Measurements from ENCODE around the gene HNRNPH3. TPM values are rescaled to one million over a fixed set of nuclear protein-coding genes. Genes with fewer than 3 reads are reported as not detected.

The HNRNPH3 gene
- total RNA-seq, 1 donor from 2014 or later, result 90.1 TPM

DNA sequence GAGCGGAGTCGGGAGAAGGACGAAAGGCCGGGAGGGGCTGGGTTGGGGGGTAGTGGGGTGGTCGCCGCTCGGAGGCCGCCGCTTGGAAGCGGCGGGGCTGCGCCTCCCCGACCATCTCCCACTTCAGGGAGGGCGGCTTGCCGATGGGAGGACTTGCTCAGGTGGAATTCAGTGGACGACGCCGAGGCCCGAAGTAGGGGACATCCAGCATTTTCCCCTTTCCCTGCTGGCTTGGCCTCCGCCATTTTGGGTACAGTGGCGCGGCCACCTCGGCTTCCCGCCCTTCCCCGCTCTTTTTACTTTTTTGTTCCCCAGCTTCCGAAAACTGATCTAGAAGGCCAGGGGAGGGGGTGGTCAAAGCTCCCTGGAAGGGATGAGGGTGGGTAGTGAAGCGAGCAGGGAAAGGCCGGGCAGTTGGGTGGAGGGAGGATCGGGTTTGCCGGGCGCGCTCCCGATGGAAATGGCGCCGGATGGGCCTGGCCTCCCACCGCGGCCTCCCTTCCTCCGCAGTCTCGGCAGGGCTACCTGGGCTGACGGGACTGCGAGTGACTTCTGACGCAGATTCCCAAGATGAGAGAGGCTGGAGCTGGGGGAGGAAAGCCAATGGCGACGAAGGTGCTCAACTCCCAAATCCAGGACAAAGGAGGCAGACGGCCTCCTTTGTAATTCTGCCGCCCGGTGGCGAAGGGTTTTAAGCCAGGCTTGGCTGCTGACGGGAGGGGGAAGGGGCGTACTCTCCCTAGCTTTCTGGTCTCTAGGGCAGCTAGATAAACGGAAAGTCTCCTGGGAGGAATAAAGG lies 594 bp downstream of the HNRNPH3 start, which contains the start of gene PBLD:
PBLD (minus strand) TSS at position 670 of the 799 bp plus-strand sequence. CDS start 26,084 bp downstream, outside the sequence.
- no peaks in the 10 kb centered on the region for H3K27me3 Mint-ChIP-seq (ENCODE audit: low read depth, unreplicated experiment)
- Histone ChIP-seq H3K9me3 (ENCODE audit: insufficient read depth, low read depth, low read length) (no peaks in the 10 kb centered on the region), H3K27ac (ENCODE audit: low read depth, low read length) (peak within 1 kb of the TSS; percentile 97), H3K27me3 (ENCODE audit: insufficient read depth, low read length) (no peaks in the 10 kb centered on the region), H3K4me2 (ENCODE audit: low read length) (peak within 1 kb of the TSS; percentile 89), H3K4me3 (ENCODE audit: insufficient read depth, low read depth, low read length) (peak within 1 kb of the TSS; percentile 78), H3K9ac (ENCODE audit: low read length) (peak within 1 kb of the TSS; percentile 100), H3K4me1 (ENCODE audit: insufficient read depth, low read length) (peaks cover 39% of the 10 kb centered on the region), H3K79me2 (ENCODE audit: insufficient read depth, low read length) (peaks cover 62% of the 10 kb centered on the region), H2AFZ (ENCODE audit: low read depth, low read length) (no peak within 1 kb of the TSS), H4K20me1 (ENCODE audit: insufficient read depth, low read length) (peaks cover 47% of the 10 kb centered on the region), H3K36me3 (ENCODE audit: insufficient read depth, low read length) (peaks cover 9% of the 10 kb centered on the region)
- no peak for FAIRE-seq
- TF ChIP-seq, protein P1, sequence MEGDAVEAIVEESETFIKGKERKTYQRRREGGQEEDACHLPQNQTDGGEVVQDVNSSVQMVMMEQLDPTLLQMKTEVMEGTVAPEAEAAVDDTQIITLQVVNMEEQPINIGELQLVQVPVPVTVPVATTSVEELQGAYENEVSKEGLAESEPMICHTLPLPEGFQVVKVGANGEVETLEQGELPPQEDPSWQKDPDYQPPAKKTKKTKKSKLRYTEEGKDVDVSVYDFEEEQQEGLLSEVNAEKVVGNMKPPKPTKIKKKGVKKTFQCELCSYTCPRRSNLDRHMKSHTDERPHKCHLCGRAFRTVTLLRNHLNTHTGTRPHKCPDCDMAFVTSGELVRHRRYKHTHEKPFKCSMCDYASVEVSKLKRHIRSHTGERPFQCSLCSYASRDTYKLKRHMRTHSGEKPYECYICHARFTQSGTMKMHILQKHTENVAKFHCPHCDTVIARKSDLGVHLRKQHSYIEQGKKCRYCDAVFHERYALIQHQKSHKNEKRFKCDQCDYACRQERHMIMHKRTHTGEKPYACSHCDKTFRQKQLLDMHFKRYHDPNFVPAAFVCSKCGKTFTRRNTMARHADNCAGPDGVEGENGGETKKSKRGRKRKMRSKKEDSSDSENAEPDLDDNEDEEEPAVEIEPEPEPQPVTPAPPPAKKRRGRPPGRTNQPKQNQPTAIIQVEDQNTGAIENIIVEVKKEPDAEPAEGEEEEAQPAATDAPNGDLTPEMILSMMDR (IDR thresholded peaks at IDR 0.05; ENCODE audit: insufficient read depth, low read depth, low read length), result peak; percentile 31
- no peak for TF ChIP-seq EZH2 (IDR thresholded peaks at IDR 0.05; ENCODE audit: insufficient read depth, low read length)
- no peaks in the 10 kb centered on the region for H3K36me3 Mint-ChIP-seq (ENCODE audit: low read depth, unreplicated experiment)
- peaks cover 29% of the 10 kb centered on the region for H3K4me1 Mint-ChIP-seq (ENCODE audit: low read depth, unreplicated experiment)
- peak within 1 kb of the TSS; percentile 100 for H3K27ac Mint-ChIP-seq (ENCODE audit: unreplicated experiment)
- peak within 1 kb of the TSS; percentile 97 for H3K4me3 Mint-ChIP-seq (ENCODE audit: unreplicated experiment)
- DNase-seq (ENCODE audit: low read depth), result peak; percentile 70
- H3K9me3 Mint-ChIP-seq (ENCODE audit: unreplicated experiment), result peaks cover 2% of the 10 kb centered on the region

DNA sequence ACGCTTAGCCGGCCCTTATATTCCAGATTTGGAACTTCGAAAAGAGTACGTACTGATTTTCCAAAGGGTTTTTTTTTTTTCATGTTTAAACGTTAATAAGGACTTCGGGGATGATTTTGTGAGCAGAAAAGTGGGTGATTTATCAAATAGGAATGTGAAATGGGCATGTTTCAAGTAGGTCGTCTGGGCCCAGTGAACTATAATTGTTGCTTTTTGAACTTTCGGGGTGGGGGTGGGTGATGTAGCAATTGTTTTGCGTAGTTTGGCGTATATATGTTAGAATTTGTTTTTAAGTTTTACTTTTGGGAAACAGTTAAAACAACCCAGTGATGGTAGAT lies 1.2 kb downstream of the HNRNPH3 start:
- DNase-seq (ENCODE audit: low read depth) (peak; percentile 62), FAIRE-seq (no peak)
- no peaks in the 10 kb centered on the region for H3K36me3 Mint-ChIP-seq (ENCODE audit: low read depth, unreplicated experiment)
- Histone ChIP-seq H3K4me3 (ENCODE audit: insufficient read depth, low read depth, low read length) (peak overlapping the region; percentile 78), H2AFZ (ENCODE audit: low read depth, low read length) (no peak overlapping the region), H3K36me3 (ENCODE audit: insufficient read depth, low read length) (peaks cover 14% of the 10 kb centered on the region), H4K20me1 (ENCODE audit: insufficient read depth, low read length) (peaks cover 52% of the 10 kb centered on the region), H3K9me3 (ENCODE audit: insufficient read depth, low read depth, low read length) (no peaks in the 10 kb centered on the region), H3K9ac (ENCODE audit: low read length) (peak overlapping the region; percentile 100), H3K27me3 (ENCODE audit: insufficient read depth, low read length) (no peaks in the 10 kb centered on the region), H3K4me2 (ENCODE audit: low read length) (peak overlapping the region; percentile 89), H3K27ac (ENCODE audit: low read depth, low read length) (peak overlapping the region; percentile 97), H3K79me2 (ENCODE audit: insufficient read depth, low read length) (peaks cover 68% of the 10 kb centered on the region), H3K4me1 (ENCODE audit: insufficient read depth, low read length) (peaks cover 36% of the 10 kb centered on the region)
- peaks cover 34% of the 10 kb centered on the region for H3K4me1 Mint-ChIP-seq (ENCODE audit: low read depth, unreplicated experiment)
- peak overlapping the region; percentile 100 for H3K27ac Mint-ChIP-seq (ENCODE audit: unreplicated experiment)
- no peaks in the 10 kb centered on the region for H3K27me3 Mint-ChIP-seq (ENCODE audit: low read depth, unreplicated experiment)
- TF ChIP-seq EZH2 (IDR thresholded peaks at IDR 0.05; ENCODE audit: insufficient read depth, low read length), result no peak
- TF ChIP-seq, protein P1 (IDR thresholded peaks at IDR 0.05; ENCODE audit: insufficient read depth, low read depth, low read length), result no peak
- H3K9me3 Mint-ChIP-seq (ENCODE audit: unreplicated experiment), result peaks cover 2% of the 10 kb centered on the region
- peak overlapping the region; percentile 97 for H3K4me3 Mint-ChIP-seq (ENCODE audit: unreplicated experiment)

Data from astrocyte (in vitro differentiated cells and primary cell).